Fibroblast of lung (primary cell): ENCODE measurements around the gene MAPK1IP1L.

ENCODE experiments used
- EZH2 ChIP-seq: IDR thresholded peaks from 2 replicates; pipeline ENCODE4 v1.5.1; 2012; ENCODE audit warnings: low read length, control low read depth, mild to moderate bottlenecking; ENCODE audit errors: missing control alignments
- TF ChIP-seq, protein P1 (sequence below), 2 donors: IDR thresholded peaks in 1 of 2; conservative IDR thresholded peaks in 1 of 2; 1 replicate in 1 of 2; 2 replicates in 1 of 2; pipeline ENCODE4 v1.5.1; 2011 to 2012; ENCODE audit warnings: low read length in 2 of 2, control low read depth in 1 of 2, inconsistent platforms in 1 of 2, low read depth in 1 of 2, mild to moderate bottlenecking in 1 of 2

DNA sequence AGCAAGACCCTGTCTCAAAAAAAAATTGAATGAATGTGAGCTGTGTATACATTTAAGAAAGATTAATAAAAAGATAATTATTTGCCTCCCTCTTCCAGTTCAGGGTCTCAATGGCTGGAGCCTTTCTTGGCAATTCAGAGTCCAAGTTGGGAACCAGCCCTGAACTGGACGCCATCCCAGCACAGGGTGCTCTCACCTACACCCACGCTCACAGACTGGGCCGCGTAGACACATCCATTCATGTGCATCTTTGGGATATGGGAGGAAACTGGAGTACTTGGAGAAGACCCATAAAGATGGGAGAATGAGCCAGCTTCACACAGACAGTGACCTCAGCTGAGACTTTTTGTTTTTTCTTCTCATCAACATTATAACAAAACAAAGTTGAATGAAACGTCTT lies 6.5 kb downstream of the MAPK1IP1L start:
- TF ChIP-seq, protein P1, sequence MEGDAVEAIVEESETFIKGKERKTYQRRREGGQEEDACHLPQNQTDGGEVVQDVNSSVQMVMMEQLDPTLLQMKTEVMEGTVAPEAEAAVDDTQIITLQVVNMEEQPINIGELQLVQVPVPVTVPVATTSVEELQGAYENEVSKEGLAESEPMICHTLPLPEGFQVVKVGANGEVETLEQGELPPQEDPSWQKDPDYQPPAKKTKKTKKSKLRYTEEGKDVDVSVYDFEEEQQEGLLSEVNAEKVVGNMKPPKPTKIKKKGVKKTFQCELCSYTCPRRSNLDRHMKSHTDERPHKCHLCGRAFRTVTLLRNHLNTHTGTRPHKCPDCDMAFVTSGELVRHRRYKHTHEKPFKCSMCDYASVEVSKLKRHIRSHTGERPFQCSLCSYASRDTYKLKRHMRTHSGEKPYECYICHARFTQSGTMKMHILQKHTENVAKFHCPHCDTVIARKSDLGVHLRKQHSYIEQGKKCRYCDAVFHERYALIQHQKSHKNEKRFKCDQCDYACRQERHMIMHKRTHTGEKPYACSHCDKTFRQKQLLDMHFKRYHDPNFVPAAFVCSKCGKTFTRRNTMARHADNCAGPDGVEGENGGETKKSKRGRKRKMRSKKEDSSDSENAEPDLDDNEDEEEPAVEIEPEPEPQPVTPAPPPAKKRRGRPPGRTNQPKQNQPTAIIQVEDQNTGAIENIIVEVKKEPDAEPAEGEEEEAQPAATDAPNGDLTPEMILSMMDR (conservative IDR thresholded peaks at IDR 0.05 in 1 of 2, IDR thresholded peaks at IDR 0.05 in 1 of 2; ENCODE audit: low read depth in 1 of 2, low read length in 2 of 2), result no peak
- TF ChIP-seq EZH2, result no peak
